Right hindlimb (tissue), 1 donor: ENCODE measurements around the gene MKRN2.

Experiments used
- DNase-seq: peaks from one replicate; pipeline ENCODE4 v3.0.0-alpha.2; 2018

The MKRN2 gene

DNA sequence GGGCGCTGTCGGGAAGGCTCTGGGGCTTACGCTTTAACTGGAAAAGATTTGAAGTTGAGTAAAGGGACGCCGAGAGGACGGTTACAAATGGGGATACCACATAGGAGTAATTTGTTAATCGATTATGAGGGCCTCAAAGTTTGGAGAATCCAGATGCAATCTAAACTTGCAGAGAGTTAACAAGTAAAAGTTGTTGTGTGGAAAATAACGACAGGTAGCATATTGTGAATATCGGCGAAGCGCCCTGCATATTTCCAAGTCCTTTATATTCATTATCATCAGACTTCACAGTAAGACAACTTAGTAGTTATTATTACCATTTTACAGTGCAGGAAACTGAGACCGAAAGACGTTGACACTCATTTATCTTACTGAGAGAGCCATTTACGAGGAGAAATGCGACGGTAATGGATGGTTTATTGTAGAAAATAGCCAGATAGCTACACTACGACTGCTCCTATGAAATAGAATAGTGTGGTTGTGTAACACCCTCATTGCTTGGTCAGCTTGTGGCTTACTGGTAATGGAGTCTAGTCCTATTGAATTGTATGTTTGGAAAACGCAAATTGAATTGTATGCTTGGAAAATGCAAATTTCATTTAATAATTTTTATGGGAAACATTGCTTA lies 700 bp downstream of the MKRN2 start:
- no peak for DNase-seq

DNA sequence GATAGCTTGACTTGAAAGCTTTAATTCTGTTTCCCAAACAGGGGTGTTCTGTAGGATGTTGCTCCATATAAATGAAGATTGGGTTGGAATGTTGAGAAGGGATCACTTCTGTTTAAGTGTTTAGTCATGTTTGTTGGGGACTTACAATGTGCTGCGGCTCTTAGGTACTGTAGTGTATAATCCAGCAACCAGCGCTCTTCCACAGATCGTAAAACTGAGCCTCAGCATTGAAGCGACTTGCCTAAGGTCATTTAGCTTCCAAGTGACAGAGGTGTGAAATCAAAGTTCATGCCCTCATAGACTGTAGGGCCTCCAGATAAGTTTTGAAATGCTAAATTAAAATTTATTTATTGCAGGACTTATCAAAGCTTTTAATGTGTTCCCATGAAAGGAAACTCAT lies 1.8 kb downstream of the MKRN2 start:
- no peak for DNase-seq

DNA sequence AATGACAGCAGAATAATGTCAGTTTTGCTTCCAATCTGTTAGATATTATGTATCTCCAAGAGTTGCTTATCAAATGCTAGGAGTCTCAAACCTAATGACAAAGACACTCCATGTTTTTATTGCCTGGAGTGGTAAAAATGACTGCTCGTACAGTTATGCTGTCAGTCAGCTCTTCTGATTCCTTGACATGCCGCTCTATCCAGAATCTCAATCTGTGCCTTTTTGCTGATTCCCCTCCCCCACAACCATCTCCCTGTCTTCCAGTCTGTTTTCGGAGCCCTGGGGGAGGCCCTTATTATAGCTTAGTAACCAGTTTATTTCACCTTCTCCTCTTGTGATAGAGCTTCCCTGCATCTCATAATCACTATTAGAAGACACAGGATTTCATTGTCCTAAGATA lies 2.6 kb downstream of the MKRN2 start:
- no peak for DNase-seq

DNA sequence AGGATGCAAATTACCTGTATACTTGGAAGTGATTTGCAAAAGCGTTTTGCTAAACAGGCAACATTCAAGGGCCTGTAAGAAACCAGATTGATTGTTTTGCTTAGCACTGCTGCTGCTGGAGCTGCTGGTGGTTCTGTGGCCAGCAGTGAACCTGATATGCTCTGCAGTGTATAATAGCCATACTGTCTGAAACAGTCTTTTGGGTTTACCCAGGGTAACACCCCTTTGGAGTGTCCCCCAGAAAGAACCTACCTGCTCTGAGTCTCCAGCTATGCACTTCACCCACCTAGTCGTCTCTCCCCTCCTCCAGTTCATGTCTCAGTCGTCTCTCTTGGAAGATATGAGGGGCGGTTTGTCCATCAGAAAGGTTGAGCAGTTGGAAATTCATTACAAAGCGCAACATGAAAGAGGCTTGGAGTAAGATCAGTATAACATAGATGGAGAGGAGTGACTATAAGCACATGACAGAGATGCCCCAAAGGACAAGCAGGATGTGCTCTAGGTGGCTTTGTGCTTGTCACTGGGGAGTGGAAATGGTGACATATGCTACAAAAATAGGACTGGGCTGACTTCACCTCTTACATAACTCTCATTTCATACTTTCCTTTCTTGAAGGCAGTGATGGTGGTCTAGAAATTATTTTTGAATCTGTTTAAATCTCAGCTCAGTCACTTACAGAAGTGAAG lies 3.8 kb downstream of the MKRN2 start:
- no peak for DNase-seq

DNA sequence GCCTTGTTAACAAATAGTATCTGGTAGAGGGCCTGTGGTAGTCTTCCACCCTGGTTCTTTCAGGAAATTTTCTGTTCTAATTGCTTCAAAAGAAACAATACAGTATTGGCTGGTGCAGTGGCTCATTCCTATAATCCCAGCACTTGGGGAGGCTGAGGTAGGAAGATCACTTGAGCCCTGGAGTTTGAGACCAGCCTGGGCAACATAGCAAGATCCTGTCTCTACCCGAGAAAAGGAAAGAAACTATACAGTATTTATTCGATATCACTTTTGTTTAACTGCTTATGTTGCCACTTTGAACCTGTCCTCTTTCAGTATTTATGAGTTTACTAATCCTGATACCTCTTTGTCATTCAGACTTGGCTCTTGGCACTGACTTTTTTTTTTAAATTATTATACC lies 4.5 kb downstream of the MKRN2 start:
- no peak for DNase-seq

DNA sequence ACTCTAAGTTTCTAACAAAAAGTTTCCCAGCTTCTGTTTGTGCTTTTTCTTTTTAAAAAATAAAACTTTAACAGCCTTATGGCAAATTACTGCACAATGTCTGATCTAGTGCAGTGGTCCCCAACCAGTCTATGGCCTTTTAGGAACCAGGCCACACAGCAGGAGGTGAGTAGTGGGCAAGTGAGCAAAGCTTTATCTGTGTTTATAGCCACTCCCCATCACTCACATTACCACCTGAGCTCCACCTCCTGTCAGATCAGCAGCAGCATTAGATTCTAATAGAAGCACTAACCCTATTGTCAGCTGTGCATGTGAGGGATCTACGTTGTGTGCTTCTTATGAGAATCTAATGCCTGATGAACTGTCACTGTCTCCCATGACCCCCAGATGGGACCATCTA lies 5.6 kb downstream of the MKRN2 start:
- no peak for DNase-seq

DNA sequence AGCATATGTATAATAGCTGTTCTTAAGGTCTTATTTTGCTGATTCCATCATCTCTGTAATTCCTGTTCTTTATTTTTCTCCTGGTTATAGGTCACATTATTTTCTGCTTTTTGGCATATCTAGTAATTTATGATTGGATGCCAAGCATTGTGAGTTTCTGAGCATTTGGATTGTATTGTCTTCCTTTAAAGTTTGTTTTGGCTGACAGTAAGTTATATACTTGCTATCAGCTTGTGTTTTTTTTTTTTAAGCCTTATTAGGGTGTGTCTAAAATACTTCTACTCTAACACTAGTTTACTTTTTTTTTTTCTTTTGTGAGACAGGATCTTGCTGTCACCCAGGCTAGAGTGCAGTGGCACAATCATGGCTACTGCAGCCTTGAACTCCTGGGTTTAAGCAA lies 10.1 kb downstream of the MKRN2 start:
- DNase-seq: no peak

DNA sequence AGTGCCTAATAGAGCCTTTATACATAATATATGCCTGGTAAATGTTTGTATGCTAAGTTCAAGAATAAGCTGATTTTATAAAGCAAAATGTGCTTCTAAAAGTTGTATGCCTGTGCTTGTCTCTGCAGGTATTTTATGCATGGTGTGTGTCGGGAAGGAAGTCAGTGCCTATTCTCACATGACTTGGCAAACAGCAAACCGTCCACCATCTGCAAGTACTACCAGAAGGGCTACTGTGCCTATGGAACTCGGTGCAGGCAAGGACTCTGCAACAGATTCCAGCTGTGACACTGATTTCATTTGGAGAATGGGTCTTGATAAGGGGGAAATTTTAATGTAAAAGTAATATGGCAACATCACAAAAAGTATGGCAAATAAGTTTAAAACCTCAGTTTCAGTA lies 11.9 kb downstream of the MKRN2 start:
- no peak for DNase-seq

DNA sequence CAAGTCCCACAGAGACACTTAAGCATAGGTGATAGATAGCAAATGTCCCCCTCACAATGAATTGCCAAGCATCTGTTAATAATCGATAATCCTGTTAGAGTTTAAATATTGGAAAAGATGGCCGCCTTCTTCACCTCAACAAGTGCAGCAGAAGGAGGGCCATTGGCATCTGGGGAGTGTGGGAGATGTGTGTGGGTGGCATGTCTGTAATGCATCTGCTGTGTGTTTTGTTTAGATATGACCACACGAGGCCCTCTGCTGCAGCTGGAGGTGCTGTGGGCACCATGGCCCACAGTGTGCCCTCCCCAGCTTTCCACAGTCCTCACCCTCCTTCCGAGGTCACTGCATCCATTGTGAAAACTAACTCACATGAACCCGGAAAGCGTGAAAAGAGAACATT lies 12.9 kb downstream of the MKRN2 start:
- no peak for DNase-seq

DNA sequence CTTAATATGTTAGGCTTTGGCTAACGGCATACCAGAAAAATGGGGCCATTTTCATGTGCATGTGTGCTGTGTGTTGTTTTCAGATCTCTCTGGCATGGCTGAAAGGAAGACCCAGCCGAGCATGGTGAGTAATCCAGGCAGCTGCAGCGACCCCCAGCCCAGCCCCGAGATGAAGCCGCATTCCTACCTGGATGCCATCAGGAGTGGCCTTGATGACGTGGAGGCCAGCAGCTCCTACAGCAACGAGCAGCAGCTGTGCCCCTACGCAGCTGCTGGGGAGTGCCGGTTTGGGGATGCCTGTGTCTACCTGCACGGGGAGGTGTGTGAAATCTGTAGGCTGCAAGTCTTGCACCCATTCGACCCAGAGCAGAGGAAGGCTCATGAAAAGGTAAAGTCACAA lies 15.1 kb downstream of the MKRN2 start:
- no peak for DNase-seq

DNA sequence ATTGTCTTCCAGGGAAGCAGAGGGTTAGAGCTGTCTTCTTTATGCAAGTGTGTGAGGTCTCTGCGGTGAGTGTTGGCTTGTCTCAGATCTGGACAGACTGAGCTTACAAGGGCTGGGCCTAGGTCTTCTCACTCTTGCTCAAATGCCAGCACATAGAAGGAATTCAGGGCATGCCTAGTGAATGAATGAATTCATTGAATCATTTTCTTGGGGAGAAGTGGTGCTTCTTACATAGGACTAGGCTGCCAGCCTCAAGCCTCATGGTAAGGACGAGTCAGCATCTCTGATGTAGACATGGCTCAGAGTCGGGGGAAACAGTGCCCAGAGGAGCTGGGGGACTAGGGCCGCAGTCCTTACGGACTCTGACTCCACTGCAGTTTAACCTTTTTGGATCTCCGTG lies 17.2 kb downstream of the MKRN2 start:
- DNase-seq: no peak

DNA sequence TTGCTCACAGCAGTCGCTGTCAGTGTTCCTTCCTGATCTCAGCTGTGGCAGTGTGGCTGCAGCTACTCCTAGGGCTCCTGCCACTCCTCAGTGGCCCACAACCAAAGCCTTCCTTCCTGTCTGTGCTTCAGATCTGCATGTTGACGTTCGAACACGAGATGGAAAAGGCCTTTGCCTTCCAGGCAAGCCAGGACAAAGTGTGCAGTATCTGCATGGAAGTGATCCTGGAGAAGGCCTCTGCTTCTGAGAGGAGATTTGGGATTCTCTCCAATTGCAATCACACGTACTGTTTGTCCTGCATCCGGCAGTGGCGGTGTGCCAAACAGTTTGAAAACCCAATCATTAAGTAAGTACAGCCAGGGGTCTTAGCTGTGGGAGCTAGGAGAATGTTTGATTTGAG lies 17.8 kb downstream of the MKRN2 start:
- DNase-seq: no peak

DNA sequence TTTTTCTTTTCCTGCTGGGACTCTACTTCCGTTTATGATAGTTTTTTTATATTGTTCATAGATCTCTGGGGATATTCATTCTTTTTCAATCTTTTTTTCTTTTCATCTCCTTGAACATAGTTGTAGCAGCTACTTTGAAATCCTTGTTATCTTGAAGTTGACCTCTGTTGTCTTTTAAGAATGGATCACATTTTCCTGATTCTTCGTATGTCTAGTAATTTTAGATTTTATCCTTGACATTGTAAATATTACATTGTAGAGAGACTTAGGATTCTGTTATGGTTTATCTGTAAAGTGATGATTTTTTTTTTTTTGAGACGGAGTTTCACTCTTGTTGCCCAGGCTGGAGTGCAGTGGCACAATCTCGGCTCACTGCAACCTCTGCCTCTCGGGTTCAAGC lies 20.5 kb downstream of the MKRN2 start:
- DNase-seq: no peak

DNA sequence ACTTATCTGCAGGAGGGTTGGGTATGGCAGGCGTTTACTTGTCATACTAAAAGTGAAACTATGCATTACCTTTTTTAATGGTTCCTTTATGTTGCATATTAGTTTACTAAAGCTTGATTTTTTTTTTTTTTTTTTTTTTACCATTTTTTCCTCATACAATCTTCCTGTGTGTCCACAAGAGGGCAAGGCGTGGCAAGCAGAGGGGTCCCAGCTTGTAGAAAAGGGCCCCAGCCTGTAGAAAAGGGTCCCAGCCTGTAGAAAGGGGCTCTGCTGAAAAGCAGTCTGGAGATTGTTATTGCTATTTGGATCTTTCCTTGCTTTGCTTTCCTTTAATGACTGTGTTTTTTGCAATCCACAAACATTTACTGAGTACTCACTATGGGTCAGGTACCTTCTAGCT lies 21.9 kb downstream of the MKRN2 start:
- DNase-seq: no peak

DNA sequence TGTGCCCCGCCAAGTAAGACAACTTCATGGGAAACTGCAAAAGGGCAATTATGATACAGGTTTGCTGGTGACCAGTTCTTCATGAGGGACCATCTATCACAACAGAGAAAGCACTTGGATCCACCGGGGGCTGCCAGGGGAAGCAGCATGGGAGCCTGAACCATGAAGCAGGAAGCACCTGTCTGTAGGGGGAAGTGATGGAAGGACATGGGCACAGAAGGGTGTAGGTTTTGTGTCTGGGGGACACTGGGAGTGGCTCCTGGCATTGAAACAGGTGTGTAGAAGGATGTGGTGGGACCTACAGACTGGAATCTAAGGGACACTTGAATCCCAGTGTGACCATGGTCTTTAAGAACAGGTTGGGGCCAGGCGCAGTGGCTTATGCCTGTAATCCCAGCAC lies 22.6 kb downstream of the MKRN2 start:
- no peak for DNase-seq

DNA sequence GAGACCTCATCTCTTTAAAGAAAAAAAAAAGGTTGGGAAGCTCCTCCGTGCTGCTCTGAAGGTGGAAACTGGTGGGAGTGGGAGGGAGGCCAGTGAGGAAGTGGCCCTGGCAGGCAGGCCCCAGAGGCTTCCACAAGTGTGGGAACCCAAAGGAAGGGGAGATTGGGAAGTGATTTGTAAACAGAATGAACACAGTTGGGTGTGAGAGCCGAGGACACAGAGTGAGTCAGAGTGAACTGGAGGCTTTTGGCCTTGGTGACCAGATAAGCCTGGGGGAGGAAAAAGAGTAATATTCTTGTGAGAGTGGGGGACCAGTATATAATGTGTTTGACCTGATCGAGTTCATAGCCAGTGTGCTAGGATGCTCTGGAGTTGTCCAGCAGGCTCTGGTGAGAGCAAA lies 23.0 kb downstream of the MKRN2 start:
- DNase-seq: no peak

DNA sequence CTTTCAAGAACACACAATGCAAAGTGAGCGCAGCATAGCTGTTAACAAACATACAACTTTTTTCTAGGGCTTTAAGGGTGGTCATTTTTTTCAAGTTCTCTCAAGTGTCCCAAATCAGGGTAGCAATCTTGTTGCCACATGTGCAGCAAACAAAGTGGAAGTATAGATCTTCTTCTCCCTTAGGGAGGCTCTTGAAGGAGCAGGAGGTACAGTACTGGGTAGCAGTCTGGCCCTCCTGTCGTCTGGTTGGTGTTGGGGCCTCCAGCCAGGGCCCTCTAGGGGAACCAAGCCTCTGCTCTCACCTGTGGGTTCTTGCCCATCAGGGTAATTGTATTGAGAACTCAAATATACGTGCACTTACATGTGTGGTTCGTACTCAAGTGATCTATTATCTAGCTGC lies 25.8 kb downstream of the MKRN2 start:
- DNase-seq: no peak

DNA sequence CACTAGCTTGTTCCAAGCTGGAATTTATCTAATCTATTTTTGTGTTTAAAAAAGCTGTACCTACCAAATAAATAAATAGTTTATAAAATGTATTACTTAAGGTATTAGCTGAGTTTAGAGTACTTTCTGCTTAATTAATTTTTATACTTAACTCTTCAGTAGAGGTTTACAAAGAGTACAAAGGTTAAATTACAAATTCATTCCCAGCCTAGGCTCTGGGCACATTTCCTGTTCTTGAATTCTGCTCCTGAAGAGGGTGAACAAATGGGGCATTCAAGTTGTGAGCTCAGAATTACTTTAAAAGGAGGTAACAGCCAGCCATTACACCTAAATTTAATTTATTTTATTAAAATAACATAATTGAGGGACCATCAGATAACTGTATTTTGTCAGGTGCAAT lies 26.4 kb downstream of the MKRN2 start:
- DNase-seq: no peak

DNA sequence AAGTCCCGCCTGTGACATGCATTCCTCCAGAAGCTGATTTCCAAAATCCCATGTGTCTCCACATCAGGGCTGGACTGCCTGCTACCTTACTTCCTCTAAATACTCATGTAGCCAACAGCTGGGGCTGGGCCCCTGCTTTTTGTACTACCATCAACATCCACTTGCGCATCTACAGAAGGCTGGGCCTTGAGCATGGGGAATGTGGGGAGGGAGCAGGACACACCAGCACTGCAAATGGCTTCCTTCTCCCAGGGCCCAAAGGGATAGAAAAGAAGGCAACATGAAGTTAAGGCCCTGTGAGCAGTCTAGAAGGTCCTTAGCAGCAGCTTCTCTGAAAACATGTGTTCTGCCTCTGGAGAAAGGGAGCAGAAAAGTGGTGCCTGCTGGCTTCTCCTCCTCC lies 27.2 kb downstream of the MKRN2 start:
- DNase-seq: no peak

DNA sequence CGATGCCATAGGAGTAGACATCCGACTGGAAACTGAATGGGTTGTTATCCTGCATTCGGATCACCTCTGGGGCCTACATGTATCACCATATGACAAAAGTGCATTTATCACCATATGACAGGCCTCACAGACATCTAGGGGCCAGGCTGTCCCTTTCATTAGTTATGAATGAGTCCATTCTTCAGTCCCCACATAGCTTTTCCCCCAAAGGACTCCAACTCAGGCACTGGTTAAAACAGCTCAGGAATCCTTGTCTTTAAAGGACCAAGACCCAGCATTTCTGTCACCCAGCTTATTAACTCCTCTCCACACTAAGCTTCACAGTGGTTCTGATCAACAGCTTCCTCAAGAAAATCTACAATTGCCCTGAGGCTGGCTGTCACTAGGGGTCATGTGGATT lies 28.3 kb downstream of the MKRN2 start:
- no peak for DNase-seq

DNA sequence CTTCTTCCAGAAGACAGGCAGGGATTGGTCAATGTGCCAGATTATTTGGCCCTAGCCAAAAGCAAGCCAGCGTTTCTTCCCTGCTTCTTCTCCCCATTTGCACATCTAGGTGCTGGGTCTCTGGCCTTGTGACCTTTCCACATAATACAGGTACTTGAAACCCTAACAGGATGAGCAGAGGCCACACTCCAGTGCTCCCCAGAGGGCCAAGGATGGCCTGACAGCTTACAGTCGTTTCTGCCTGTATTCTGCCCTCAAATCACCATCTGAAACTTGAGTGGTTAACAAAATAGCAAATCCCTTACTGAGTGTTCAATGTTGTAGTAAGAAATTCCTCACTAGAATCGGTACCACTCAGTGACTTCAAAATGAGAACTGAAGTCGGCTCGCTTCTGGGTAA lies 29.1 kb downstream of the MKRN2 start:
- DNase-seq: no peak

DNA sequence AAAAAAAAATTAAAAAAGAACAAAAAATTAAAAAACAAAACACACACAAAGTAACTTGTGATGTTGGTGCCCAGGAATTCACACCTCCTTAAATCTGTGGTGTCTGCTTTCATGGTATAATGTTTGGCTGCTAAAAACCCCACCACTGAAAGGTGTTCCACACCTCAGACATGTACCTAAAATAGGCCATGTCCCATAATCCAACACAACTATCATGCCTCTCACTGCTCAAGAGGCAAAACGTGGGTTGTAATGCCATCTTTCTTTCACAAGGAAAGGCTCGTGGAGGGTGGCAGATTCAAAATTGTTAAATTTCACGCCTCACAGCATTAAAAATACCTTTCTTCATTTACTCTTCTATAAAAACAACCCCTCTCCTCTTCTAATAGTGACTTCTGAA lies 29.5 kb downstream of the MKRN2 start:
- DNase-seq: no peak

DNA sequence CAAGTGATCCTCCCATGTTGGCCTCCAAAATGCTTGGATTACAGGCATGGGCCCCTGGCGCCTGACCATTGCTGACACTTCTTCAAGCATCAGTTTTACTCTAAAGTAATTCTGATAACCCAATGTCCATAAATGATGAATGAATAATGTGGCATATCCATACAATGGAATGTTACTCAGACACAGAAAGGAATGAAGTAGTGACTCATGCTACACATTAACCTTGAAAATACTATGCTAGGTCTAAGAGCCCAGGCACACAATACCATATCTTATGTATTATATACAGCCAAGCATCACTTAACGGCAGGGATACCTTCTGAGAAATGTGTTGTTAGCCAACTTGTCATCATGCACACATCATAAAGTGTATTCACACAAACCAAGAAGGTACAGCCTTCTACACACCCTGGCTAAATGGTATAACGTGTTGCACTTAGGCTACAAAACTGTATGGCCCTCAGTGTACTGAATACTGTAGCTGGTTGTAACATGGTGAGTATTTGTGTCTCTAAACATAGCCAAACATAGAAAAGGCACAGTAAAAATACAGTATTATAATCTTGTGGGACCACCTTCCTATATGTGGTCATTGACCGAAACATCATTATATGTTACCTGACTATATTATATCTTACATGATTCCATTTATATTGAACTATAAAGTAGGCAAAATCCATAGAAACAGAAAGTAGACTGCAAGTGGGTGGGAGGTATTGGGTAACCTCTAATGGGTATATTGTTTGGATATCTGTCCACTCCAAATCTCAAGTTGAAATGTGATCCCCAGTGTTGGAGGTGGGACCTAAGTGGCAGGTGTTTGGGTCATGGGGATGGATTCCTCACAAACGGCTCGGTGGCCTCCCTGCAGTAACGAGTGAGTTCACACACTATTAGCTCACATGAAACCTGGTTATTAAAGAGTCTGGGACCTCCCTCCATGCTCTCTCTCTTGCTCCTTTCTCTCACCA lies 31.4 kb downstream of the MKRN2 start:
- no peak for DNase-seq

DNA sequence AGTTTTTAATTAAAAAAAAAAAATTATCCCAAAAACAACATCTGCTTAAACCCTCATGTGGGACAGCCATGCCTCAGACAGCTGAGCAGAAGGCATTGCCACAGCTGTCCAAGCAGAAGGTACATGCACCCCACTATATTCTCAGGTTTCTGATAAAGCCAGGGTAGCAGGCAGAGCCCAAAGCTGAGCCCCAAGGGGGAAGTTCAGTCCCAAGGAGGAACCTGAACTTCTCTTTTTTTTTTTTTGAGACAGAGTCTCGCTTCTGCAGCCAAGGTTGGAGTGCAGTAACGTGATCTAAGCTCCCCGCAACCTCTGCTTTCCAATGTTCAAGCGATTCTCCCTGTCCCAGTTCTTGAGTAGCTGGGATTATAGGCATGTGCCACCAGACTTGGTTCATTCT lies 33.2 kb downstream of the MKRN2 start:
- DNase-seq: no peak
